ENCODE measurements around the gene CACNA1C.

Gene CACNA1C

DNA sequence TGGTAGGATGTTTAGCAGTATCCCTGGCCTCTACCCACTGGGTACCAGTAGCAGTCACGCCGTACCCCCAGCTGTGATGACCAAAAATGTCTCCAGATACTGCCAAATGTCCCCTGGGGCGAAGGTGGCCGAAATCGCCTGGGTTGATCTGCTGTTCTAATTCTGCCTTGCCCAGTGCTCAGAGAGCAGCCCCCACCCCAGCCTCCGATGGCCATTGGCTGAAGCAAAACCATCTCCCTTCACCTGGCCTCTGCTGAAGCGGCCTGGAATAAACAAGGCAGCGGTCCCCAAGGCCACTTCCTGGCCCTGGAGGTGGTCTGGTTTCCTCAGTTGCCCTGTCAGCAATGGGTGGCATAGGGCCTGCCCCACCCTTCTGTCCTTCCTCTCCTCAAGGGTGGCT, 298.4 kb downstream of the CACNA1C start:
- no peak for DNase-seq

- no peak for DNase-seq
Observed at GRCh38 chr12:2352203-2352602, 299.4 kb downstream of the CACNA1C start.

GRCh38 chr12:2353281-2353680, 300.5 kb downstream of the CACNA1C start:
- DNase-seq, result no peak

DNA sequence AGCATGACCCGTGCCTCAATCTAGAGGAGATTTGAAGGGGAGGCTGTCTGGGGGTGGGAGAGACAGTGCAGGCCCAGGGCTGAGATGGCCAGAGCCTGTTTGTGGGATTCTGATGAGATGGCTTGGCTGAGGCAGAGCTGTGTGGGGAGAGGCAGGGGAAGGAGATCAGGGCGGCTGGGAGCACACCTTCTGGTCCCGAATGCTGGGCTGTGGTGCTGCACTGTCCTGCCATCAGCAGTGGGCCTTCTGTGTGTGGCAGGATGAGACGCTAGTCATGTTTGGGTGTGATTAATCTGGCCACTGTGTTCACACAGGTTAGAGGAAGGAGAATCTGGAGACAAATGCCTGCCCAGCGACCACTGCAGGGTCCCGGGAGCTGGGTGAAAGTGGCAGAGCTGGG, 300.9 kb downstream of the CACNA1C start:
- no peak for DNase-seq

- no peak for DNase-seq
Observed at GRCh38 chr12:2354151-2354991, 301.6 kb downstream of the CACNA1C start.

GRCh38 chr12:2355198-2355597, 302.4 kb downstream of the CACNA1C start:
- no peak for DNase-seq

- no peak for DNase-seq
Observed at GRCh38 chr12:2355604-2356003, 302.8 kb downstream of the CACNA1C start.

GRCh38 chr12:2356601-2357125, 303.9 kb downstream of the CACNA1C start:
- DNase-seq, result no peak

DNA sequence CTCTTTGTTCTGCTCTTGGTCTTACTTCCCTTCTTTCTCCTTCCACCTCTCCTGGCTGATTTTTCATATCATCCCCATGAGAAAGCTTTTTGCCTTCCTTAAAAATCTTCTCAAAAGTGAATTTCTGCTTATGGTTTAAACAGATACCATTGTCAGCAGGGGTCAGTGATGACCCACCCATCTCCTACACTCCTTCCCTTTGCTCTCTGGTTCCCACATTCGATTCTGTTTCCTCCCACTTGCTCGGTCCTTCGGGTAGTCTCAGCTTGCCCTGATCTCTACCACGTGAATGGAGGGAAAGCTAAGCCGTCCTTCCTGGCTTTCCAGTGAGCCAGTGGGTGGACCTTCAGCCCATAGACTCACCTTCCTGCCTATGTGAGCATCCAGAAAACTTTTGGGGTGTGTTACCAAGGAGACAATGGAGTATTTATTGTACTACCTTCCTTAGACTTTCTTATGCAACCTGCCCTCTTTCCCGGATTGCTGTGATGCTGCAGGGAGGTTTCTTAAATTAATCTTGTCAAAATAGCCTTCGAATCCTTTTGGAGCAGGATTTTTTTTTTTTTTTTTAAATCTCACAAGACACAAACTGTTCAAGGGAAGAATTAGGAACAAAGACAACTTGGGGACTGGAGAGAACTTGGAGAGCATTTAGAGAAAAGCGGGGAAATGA, 306.3 kb downstream of the CACNA1C start:
- DNase-seq, result no peak

GRCh38 chr12:2359725-2360629, 307.2 kb downstream of the CACNA1C start:
- no peak for DNase-seq

DNA sequence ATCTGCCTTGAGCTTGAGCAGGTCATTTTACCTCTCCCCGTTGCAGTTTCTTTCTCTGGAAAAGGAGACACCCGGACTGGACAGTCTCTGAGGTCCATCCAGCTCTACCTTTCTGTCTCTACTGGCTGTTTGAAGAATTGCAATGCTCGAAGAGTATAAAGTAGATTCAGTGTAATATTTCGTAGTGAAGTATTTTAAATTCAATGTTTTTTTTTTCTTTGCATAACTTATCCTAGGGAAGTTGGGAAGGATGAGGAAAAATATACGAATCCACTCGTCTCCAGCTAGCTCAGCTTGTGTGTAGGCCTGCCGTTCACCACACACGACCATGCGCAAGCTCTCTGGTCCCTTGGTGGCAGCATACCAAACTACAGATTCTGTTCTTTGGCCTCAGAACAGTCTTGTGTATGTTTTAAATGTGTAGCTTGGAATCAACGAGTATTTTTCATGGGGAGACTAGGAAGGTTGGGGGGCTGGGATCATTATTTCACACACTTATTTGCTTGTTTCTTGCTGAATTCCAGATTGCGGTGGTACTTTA, 307.9 kb downstream of the CACNA1C start:
- DNase-seq, result no peak

GRCh38 chr12:2363836-2364609, 311.2 kb downstream of the CACNA1C start:
- DNase-seq, result no peak

DNA sequence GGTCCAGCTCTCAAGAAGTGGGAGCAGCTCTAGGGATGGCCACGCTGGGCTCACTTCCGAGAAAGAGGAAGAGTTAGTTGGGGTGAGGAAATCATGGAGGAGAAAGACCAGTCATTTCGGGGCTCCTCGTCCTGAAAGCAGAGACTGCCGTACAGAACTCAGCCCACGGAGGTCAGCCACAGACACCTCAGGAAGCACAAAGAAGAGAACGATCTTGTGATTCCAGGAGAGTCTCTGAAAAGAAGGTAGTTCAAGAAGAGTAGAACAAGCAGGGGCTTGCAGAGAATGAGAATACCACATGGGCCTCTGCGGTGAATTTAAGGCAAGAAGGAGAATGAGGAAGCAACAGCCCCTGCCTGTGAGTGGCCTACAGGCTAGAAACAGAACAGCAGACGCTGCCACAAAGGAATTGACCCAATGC, 311.9 kb downstream of the CACNA1C start:
- DNase-seq, result no peak

DNA sequence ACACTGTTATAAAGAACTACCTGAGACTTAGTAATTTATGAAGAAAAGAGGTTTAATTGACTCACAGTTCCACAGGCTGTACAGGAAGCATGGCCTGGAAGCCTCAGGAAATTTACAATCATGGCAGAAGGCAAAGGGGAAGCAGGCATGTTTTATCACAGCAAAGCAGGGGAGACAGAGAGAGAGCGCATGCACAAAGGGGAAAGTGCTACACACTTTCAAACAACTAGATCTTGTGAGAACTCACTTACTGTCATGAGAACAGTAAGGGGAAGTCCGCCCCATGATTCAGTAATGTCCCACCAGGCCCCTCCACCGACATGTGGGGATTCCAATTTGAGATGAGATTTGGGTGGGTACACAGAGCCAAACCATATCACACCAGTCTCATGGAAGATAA, 313.9 kb downstream of the CACNA1C start:
- DNase-seq, result no peak

GRCh38 chr12:2372178-2372577, 319.4 kb downstream of the CACNA1C start:
- DNase-seq, result no peak

- no peak for DNase-seq
Observed at GRCh38 chr12:2372735-2373134, 319.9 kb downstream of the CACNA1C start.

- no peak for DNase-seq
Observed at GRCh38 chr12:2373307-2373706, 320.5 kb downstream of the CACNA1C start.

DNA sequence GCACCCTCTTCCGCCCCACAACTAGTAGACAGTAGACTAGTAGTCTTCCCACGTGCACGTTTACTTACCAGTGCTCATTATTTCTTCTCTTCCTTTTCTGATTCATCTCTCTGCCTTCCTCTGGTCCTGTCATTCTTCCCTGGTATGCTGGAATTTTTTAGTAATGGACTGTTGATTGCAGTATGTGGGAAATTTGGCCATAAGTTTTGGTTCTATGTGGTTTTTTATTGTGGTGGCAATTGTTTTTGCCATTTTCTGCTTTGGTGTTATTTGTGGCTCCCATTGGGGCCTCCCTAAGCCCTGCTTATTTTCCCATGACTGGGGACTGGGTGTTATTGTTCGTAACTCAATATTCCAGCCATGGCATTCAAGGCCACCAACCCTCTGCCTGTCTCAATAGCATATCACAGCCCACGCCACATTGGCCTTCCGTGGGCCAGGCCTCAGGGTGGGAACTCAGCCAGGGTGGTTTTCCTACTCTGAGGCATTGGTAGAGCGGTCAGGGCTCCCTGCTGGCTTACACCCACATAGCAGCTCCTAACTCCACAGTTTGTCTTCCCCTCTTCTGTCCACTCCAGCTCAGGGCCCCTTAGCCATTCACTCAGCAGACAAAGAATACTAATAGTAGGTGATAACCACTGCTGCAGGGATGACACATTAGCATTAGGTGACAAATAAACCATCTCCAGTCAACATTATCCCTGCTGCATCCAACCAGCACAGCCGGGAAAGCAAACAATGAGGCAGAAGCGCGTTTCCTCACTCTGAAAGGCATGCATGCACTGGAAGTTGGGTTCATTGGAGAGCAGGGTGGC, 321.5 kb downstream of the CACNA1C start:
- DNase-seq, result no peak

- DNase-seq, result no peak
Observed at GRCh38 chr12:2375871-2376270, 323.1 kb downstream of the CACNA1C start.

DNA sequence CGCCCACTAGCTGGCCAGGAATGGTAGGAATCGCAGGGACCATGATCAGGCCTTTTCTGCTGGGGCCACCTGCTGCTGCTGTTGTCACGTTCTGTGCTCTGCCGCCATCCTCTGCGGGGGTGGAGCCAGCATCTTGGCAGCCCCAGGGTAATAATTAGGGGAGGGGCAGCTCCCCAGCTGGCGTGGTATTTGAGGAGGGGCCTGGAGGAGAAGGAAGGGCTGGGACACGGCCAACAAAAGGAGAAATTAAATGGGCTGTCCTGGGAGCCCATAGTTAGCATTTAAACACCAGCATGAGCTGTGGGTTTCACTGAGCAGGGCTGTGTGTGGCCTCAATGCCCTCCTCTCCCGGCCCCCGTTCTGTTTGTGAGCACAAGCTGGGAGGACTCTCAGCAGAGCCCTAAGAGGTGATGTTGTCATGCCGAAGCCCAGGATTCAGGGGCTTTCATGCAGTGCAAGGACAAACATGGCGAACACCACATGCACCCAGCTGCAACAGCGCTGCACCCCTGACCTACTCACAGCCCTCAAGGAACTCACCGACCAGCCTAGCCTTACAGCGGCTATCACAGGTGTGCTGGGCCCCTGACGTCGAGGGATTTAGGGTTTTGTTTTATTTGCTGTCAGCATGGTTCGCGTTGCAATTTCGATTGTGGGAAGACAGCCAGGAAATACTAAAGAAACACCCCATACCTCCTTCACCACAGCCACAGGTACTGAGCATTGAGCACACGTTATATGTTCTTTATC, 324.3 kb downstream of the CACNA1C start:
- DNase-seq, result no peak

All from stimulated activated naive CD4-positive, alpha-beta T cell (primary cell).